ACC112 (cell line): ENCODE data around the gene RAC3.

Experiments
- H2AFZ ChIP-seq: fragments of 200-600 bp; sonication (generic); one replicate; pipeline ENCODE4 v1.6.0; 2017; ENCODE audit warnings: antibody characterized with exemption, low read length; ENCODE audit not compliant: unreplicated experiment
- H3K27ac ChIP-seq: fragments of 200-600 bp; sonication (generic); 2 replicates; pipeline ENCODE4 v1.5.1; 2014; ENCODE audit warnings: low read depth, mild to moderate bottlenecking, antibody characterized with exemption, low read length, moderate library complexity
- H3K27me3 ChIP-seq: fragments of 200-600 bp; sonication (generic); 2 replicates; pipeline ENCODE4 v1.6.1; 2014; ENCODE audit warnings: mild to moderate bottlenecking, antibody characterized with exemption, low read length, moderate library complexity, mixed read lengths; ENCODE audit not compliant: insufficient read depth
- H3K36me3 ChIP-seq: fragments of 200-600 bp; sonication (generic); 2 replicates; pipeline ENCODE4 v1.6.1; 2016; ENCODE audit warnings: mild to moderate bottlenecking, antibody characterized with exemption, low read length, moderate library complexity, mixed read lengths; ENCODE audit not compliant: insufficient read depth
- H3K4me1 ChIP-seq: fragments of 200-600 bp; sonication (generic); one replicate; pipeline ENCODE4 v1.6.1; 2016; ENCODE audit warnings: low read length, mixed read lengths; ENCODE audit not compliant: insufficient read depth, unreplicated experiment, control insufficient read depth
- H3K4me3 ChIP-seq: fragments of 200-600 bp; sonication (generic); 2 replicates; pipeline ENCODE4 v1.5.1; 2014; ENCODE audit warnings: mild to moderate bottlenecking, low read depth, low read length
- H3K79me2 ChIP-seq: fragments of 200-600 bp; sonication (generic); one replicate; pipeline ENCODE4 v1.6.0; 2016; ENCODE audit warnings: low read length; ENCODE audit not compliant: control insufficient read depth, unreplicated experiment, insufficient read depth

Gene RAC3

GRCh38 chr17:82061047-82061925 lies 29.8 kb downstream of the RAC3 start:
- H3K36me3 ChIP-seq = peaks cover 2% of the 10 kb centered on the region; the same call in 1 of the 2 replicates

DNA sequence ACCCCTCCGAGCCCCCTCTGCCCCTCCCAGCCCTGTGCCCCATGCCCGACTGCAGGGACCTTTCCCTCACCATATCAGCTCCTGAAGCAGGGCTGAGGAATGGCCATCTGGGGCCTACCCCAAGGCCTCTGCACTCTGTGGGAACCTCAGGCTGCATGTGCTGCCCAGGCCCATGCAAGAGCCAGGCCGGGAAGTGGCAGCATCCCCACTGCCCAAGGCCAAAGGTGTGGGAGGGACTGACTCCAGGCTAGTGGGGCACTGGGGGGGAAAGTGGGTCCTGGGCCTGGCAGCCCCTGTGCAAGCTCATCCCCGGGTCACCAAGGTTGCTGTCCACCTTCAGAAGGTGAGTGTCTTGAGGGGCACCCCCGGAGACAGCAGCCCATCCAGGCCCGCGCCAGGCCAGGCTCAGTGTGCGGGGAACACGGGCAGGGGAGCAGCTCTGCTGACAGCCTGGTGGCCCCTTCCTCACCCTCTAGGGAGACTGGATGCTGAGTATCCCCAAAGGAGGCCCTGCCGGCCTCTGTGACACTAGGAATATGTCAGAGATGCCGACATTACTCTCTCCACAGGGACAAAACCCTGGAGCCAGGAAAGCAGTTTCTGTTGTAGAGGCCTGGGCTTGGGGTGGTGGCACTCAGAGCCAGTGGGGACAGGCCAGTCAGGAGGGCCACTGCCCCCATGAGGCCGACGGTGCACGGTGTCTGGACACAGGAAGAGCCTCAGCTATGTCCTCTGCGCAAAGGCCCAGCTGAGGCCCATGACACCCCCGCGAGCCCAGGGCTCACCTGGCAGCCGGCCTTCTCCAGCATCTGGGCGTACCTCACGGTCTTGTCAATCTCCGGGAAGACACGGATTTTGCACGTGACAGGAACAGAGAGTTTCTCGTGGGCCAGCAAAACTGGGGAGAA lies 30.9 kb downstream of the RAC3 start:
- Histone ChIP-seq H3K4me3 (no peak overlapping the region), H3K27me3 (no peaks in the 10 kb centered on the region), H3K4me1 (peaks cover 11% of the 10 kb centered on the region), H3K79me2 (peaks cover 22% of the 10 kb centered on the region), H3K36me3 (no peaks in the 10 kb centered on the region), H3K27ac (no peak overlapping the region), H2AFZ (no peak overlapping the region)

More at GRCh38 chr17:82061047-82061925, 29.8 kb downstream of the RAC3 start:
- Histone ChIP-seq H3K79me2 (peaks cover 22% of the 10 kb centered on the region), H2AFZ (no peak overlapping the region), H3K27ac (no peak overlapping the region), H3K27me3 (no peaks in the 10 kb centered on the region), H3K4me1 (peaks cover 10% of the 10 kb centered on the region), H3K4me3 (no peak overlapping the region)

DNA sequence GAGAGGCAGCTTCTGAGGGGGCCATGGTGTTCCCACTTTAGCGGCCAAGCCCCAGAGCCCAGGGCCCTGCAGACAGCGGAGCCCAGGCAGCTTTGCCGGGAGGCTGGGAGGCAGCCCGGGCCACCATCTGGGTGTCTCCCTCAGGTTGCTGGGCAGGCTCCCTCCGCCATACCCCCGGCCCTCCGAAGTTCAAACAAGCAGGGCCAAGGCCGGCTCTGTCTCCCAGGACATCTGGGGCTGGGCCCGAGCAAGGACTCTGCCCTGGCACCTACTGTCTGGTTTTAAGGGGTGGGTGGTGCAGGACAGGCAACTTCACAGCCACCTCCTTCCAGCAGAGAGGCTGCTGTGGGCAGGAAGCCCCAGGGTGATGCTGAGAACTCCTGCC lies 31.5 kb downstream of the RAC3 start:
- Histone ChIP-seq H2AFZ (no peak overlapping the region), H3K4me1 (peaks cover 11% of the 10 kb centered on the region), H3K27me3 (no peaks in the 10 kb centered on the region), H3K4me3 (no peak overlapping the region), H3K27ac (no peak overlapping the region), H3K79me2 (peaks cover 22% of the 10 kb centered on the region), H3K36me3 (no peaks in the 10 kb centered on the region)

DNA sequence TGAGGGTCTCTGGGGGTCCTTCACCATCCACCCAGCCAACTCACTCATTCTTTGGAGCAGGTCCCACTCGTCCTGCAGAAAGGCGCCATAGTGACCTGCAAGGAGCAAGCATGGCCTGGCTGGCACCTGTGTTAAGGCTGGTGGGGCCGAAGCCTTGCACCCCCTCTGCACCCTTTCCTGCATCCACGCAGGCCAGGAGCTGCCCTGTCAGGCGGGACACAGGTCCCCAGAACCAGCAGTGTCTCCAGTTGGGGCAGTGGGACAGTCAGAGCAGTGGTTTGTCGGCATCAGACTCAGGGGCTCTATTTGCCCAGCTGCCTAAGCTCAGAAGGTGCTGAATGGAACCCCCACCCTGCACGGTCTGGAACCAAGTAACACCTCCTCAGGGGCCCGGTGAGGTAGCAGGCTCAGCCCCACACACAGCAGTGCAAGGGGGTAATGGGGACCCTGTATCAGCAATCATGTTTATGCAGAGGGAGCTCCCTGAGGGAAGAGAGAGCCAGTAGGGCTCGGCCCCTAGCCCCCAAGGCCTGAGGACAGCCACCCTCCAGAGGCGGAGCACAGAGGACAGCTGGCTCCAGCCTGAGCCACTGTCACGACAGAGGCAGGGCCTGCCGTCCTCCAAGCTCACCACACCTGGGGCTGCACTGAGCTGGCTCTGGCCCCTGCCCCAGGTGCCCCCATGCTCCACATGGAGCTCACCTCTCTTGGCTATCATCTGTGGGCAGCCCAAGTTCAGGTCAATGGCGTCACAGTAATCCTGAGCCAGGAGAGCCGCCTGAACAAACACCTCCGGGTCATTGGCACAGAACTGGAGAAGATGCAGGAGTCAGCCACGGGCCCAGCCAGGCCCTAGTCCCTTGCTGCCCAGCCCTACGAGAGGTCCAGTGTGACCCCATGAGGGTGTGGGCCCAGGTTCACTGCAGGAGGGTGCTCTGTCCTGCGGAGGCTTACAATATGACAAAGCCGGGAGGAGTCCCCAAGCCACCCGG lies 32.2 kb downstream of the RAC3 start:
- peaks cover 22% of the 10 kb centered on the region for H3K79me2 ChIP-seq
- peak overlapping the region; percentile 95; the same call in 1 of the 2 replicates for H3K4me3 ChIP-seq
- no peaks in the 10 kb centered on the region for H3K36me3 ChIP-seq
- H2AFZ ChIP-seq = no peak overlapping the region
- no peak overlapping the region for H3K27ac ChIP-seq
- peaks cover 11% of the 10 kb centered on the region for H3K4me1 ChIP-seq
- H3K27me3 ChIP-seq = no peaks in the 10 kb centered on the region

DNA sequence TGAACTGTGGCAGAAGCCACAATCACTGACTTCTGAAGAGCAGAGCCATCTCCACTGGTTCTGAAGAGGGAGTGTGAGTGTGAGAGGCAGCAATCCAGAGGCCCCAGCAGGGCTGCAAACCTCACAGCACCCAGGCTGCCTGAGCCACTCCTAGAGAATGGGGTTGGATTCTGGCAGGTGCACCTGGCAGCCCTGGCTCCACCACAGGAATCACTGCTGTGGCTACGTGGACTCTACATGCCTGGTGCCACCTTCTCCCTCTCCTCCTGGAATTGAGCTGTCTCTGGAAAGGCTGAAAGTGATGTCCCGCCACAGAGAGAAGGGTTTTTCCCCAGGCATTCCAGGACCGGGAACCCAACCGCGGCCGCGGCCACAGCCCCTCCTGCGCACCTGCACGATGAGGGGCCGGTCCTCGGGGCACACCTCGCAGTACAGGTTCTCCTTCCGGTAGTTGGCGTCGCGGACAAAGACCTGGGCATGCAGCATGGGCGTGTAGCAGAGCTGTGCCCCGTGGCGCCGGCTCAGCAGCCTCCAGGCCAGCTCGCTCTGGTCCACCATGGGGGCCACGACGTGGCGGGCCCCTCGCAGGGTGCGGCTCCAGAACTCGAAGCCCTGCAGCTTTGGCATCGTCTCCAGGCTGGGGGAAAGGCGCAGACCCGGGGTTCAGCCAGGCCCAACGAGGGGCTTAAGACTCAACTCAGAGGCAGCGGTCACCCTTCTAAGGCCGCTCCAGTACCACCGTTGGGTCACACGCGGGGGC lies 33.1 kb downstream of the RAC3 start:
- Histone ChIP-seq H3K79me2 (peaks cover 22% of the 10 kb centered on the region), H3K27me3 (no peaks in the 10 kb centered on the region), H2AFZ (no peak overlapping the region), H3K27ac (no peak overlapping the region), H3K36me3 (no peaks in the 10 kb centered on the region), H3K4me3 (peak overlapping the region; percentile 95), H3K4me1 (peaks cover 11% of the 10 kb centered on the region)

DNA sequence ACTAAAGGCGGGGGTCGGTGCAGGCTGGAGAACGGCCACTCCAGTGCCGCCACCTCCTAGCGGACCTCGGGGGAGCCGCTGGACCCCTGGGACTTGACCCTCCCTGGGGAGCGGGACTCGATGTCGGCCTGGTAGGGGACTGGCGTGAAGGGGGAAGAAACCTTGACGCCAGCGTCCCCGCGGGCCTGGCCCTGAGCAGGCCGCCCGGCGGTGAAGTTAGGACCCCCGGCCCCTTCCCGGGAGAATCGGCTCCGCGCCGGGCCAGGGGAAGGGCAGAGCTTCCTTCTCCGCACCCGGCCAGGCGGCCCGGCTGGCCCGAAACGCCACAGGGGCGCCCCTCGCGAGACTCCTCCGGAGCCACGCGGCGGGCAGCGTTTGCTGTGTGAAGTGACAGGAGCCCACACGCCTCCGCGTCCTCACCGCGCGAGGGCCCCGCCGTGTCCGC lies 33.7 kb downstream of the RAC3 start:
- Histone ChIP-seq H3K79me2 (peaks cover 22% of the 10 kb centered on the region), H3K4me1 (peaks cover 11% of the 10 kb centered on the region), H2AFZ (no peak overlapping the region), H3K4me3 (peak overlapping the region; percentile 95), H3K36me3 (no peaks in the 10 kb centered on the region), H3K27me3 (no peaks in the 10 kb centered on the region), H3K27ac (no peak overlapping the region)

- H3K27ac ChIP-seq = no peak within 1 kb of the TSS
- peaks cover 22% of the 10 kb centered on the region for H3K79me2 ChIP-seq
- H3K36me3 ChIP-seq = no peaks in the 10 kb centered on the region
- peak within 1 kb of the TSS; percentile 93 for H2AFZ ChIP-seq
- no peaks in the 10 kb centered on the region for H3K27me3 ChIP-seq
- H3K4me3 ChIP-seq = peak within 1 kb of the TSS; percentile 95
- peaks cover 11% of the 10 kb centered on the region for H3K4me1 ChIP-seq
These were observed 34.3 kb downstream of the RAC3 start, which contains the start of gene DUS1L for GRCh38 chr17:82065638-82066303. TSS of gene DUS1L (minus strand) at chr17:82065804. CDS start at chr17:82065059, 745 bp downstream.

DNA sequence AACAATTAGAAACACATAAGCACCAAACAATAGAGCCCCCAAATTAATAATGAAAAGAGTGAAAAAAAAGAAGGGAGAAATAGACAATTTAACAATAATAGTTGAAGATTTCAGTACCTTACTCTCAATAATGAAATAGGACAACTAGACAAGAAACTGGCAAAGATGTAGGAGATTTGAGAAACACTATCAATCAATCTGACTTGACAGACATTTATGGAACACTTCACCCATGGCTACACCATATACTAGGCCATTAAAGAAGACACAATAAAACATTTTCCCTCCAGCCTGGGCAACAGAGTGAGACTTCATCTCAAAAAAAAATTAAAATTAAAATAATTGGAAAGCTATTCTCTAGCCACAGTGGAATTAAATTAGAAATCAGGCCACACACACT lies 39.1 kb downstream of the RAC3 start:
- Histone ChIP-seq H3K36me3 (no peaks in the 10 kb centered on the region), H3K79me2 (peaks cover 6% of the 10 kb centered on the region), H2AFZ (no peak overlapping the region), H3K4me3 (no peak overlapping the region), H3K4me1 (peaks cover 5% of the 10 kb centered on the region), H3K27ac (no peak overlapping the region), H3K27me3 (no peaks in the 10 kb centered on the region)

DNA sequence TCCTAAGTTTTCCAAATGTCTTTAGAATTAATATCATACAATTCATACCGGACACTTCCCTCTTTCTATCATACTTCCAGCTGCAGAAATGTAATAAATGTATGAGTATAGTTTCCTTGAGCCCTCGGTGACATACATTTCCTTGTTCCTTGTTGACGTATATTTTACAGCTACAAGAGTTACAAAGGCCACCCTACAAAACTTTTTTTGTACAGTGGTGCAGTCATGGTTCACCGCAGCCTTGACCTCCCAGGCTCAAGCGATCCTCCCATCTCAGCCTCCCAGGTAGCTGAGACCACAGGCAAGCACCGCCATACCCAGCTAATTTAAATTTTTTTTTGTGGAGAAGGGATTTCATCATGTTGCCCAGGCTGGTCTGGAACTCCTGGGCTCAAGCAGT lies 41.3 kb downstream of the RAC3 start:
- Histone ChIP-seq H3K4me3 (no peak overlapping the region), H3K36me3 (no peaks in the 10 kb centered on the region), H3K4me1 (no peaks in the 10 kb centered on the region), H3K27ac (no peak overlapping the region), H3K27me3 (no peaks in the 10 kb centered on the region), H2AFZ (no peak overlapping the region), H3K79me2 (no peaks in the 10 kb centered on the region)
